GM12878 (cell line): Measurements from ENCODE around the gene FICD. TPM values are rescaled to one million over a fixed set of nuclear protein-coding genes. Genes with fewer than 3 reads are reported as not detected.

ENCODE experiments used
- ATAC-seq: fragments of 200-7000 bp; cut with Tn5 transposase; 3 replicates; pipeline ENCODE4 v1.9.1; 2020; ENCODE audit warnings: mild to moderate bottlenecking, moderate library complexity
- BruUV-seq: library from RNA; stranded (reverse); fragments of 400-500 nt; replicated peaks from 2 replicates; lab custom pipeline; 2021; lab: Mats Ljungman, UMichigan
- CTCF ChIA-PET: fragments of 300-600 bp; sonication (Branson Sonifier 250); formaldehyde crosslinking; extraction: SDS; loops from one replicate; lab custom pipeline; 2021; ENCODE audit warnings: inconsistent platforms; lab: Yijun Ruan, JAX
- POLR2A ChIA-PET: fragments of 350-600 bp; formaldehyde crosslinking; extraction: SDS; loops from one replicate; lab custom pipeline; 2021; ENCODE audit warnings: inconsistent platforms; lab: Charles Lee
- RAD21 ChIA-PET: fragments of 300-600 bp; sonication (Branson Sonifier 250); formaldehyde crosslinking; loops from one replicate; lab custom pipeline; 2023; ENCODE audit warnings: antibody characterized with exemption; ENCODE audit not compliant: unreplicated experiment; lab: Charles Lee
- SMC1A ChIA-PET: fragments of 300-600 bp; sonication (Branson Sonifier 250); formaldehyde crosslinking; loops from one replicate; lab custom pipeline; 2023; ENCODE audit not compliant: unreplicated experiment, uncharacterized antibody; lab: Charles Lee
- DNase-seq: peaks from one replicate; pipeline ENCODE4 v3.0.0-alpha.2; 2011; ENCODE audit warnings: low read depth, low spot score
- FAIRE-seq: peaks from 3 replicates; lab custom pipeline; 2011; peaks lifted over from hg19 to GRCh38; lab: Jason Lieb, UNC
- H2AFZ ChIP-seq: 2 replicates; pipeline ENCODE4 v1.6.0; 2011; ENCODE audit warnings: low read depth, low read length, control low read depth; ENCODE audit not compliant: control insufficient read depth
- H3K27ac ChIP-seq: 2 replicates; pipeline ENCODE4 v1.5.1; 2011; ENCODE audit warnings: control low read depth; ENCODE audit not compliant: control insufficient read depth, insufficient read depth
- H3K27me3 ChIP-seq, 2 experiments: replicated peaks in 1 of 2; 2 replicates each; pipeline versions ENCODE4 v1.6.0 to v1.6.1; 2011; ENCODE audit warnings: low read length in 1 of 2; ENCODE audit not compliant: control insufficient read depth in 2 of 2, insufficient read depth in 2 of 2
- H3K36me3 ChIP-seq, 2 experiments: 2 replicates each; pipeline ENCODE4 v1.5.1; 2011; ENCODE audit warnings: low read length in 1 of 2; ENCODE audit not compliant: control insufficient read depth in 2 of 2, insufficient read depth in 2 of 2
- H3K4me1 ChIP-seq: 2 replicates; pipeline ENCODE4 v1.6.1; 2011; ENCODE audit warnings: mild to moderate bottlenecking, low read length, moderate library complexity, mixed read lengths; ENCODE audit not compliant: control insufficient read depth, insufficient read depth
- H3K4me2 ChIP-seq: 2 replicates; pipeline ENCODE4 v1.6.0; 2011; ENCODE audit warnings: control low read depth; ENCODE audit not compliant: control insufficient read depth, insufficient read depth
- H3K4me3 ChIP-seq: fragments of 200-600 bp; sonication (generic); 2 replicates; pipeline ENCODE4 v1.5.1; 2016
- H3K79me2 ChIP-seq: 2 replicates; pipeline ENCODE4 v1.6.0; 2011; ENCODE audit warnings: low read length; ENCODE audit not compliant: control insufficient read depth, insufficient read depth
- H3K9ac ChIP-seq: 2 replicates; pipeline ENCODE4 v1.8.0; 2011; ENCODE audit warnings: low read length, control low read depth, mixed read lengths; ENCODE audit not compliant: control insufficient read depth, insufficient read depth
- H3K9me3 ChIP-seq: replicated peaks from 3 replicates; pipeline ENCODE4 v1.5.1; 2011; ENCODE audit warnings: mild to moderate bottlenecking, low read length; ENCODE audit not compliant: control insufficient read depth, insufficient read depth
- H4K20me1 ChIP-seq: 2 replicates; pipeline ENCODE4 v1.6.0; 2011; ENCODE audit not compliant: control insufficient read depth, insufficient read depth
- IRF4 ChIP-seq: IDR thresholded peaks from 2 replicates; pipeline ENCODE4 v1.6.1; 2011; ENCODE audit warnings: low read depth, low read length
- SMAD5 ChIP-seq: IDR thresholded peaks from 2 replicates; pipeline ENCODE4 v1.6.1; 2016; ENCODE audit warnings: antibody characterized with exemption, low read depth
- WGBS: methylation state at CpG from one replicate; pipeline ENCODE4 v1.1.6; 2016; ENCODE audit warnings: low lambda C conversion rate; ENCODE audit not compliant: insufficient replicate concordance, insufficient coverage; ENCODE audit errors: missing lambda C conversion rate; 5-methylcytosine and 5-hydroxymethylcytosine counted together
- in situ Hi-C: fragments of 300-500 bp; cut with MboI; formaldehyde crosslinking; loops from 9 replicates; pipeline ENCODE4 v1.14.3; 2018; ENCODE audit warnings: mixed read lengths
- intact Hi-C: fragments of 100-400 bp; cut with micrococcal nuclease; formaldehyde crosslinking; loops from one replicate; pipeline ENCODE4 v1.14.2; 2022; ENCODE audit not compliant: unreplicated experiment
- polyA plus RNA-seq, 11 experiments: library from polyadenylated mRNA; depleted of rRNA in 4 of 11; unstranded in 6 of 11; stranded (reverse) in 5 of 11; fragments of >200 nt; fragmentation: Nextera tagmentation in 4 of 11; fragmentation: Illumina TruSeq in 1 of 11; extraction: Ambion mirVana in 4 of 11; extraction: Trizol in 1 of 11; gene quantifications; 1 replicate in 1 of 11; 2 replicates in 10 of 11; pipeline versions ENCODE4 v1.2.1 to v1.2.3, GENCODE V29; 2011 to 2016; ENCODE audit warnings: inconsistent platforms in 2 of 11, missing spikeins in 2 of 11, low read depth in 1 of 11
- total RNA-seq, 4 experiments: library from RNA; depleted of rRNA in 3 of 4; stranded (reverse); fragments of >200 nt in 3 of 4; fragmentation: Illumina TruSeq in 1 of 4; extraction: Trizol in 1 of 4; gene quantifications; 2 replicates each; pipeline versions ENCODE4 v1.2.1 to v1.2.3, GENCODE V29; 2013 to 2021
- TF ChIP-seq, protein P1 (sequence below): fragments of 450-650 bp; IDR thresholded peaks from 2 replicates; pipeline ENCODE4 v1.6.1; 2017; ENCODE audit warnings: mild to moderate bottlenecking, moderate library complexity

The FICD gene
- total and polyA plus RNA-seq, 10 of the 15 experiments (the other 5 are each of a cell fraction or from before 2014, with no cell fraction given): 1.1 to 9.4 (median 4.3) TPM

DNA sequence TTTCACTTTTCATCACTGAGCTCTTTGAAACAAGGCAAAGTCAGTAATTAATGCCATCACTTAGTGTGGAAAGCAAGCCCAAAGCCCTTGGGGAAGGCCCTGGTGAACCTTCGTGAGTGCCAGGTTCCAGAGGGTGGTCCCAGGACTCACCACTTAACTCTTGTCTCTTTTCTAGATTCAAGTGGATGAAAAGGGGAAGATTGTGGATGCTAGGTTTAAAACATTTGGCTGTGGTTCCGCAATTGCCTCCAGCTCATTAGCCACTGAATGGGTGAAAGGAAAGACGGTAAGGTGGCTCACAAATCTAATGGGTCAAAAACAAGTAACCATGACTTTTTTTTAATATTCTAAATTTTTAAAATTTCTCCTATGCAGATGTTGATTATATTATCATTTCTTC is 50.1 kb downstream of the FICD start:
- Histone ChIP-seq H3K27me3 (no peaks in the 10 kb centered on the region), H3K4me2 (peak overlapping the region; percentile 92), H3K27ac (peak overlapping the region; percentile 100), H4K20me1 (no peaks in the 10 kb centered on the region), H3K9me3 (no peaks in the 10 kb centered on the region), H3K4me1 (peaks cover 57% of the 10 kb centered on the region), H3K9ac (peak overlapping the region; percentile 87; the same call in 1 of the 2 replicates), H2AFZ (no peak overlapping the region)
- ATAC-seq (no peak), DNase-seq (no peak), FAIRE-seq (no peak)
- SMC1A ChIA-PET: interaction anchor here (0.5 to 26.5 kb wide), 16 partner anchors 7 to 386 kb away, joined by 3 to 718 read pairs (median 8); partner anchors contain the start of gene SELPLG
- intact Hi-C loops: loop anchor here (1.0 kb wide), 1 partner anchor 289 kb away; no protein-coding TSS in a partner anchor
- POLR2A ChIA-PET: interaction anchor here (0.9 to 14.2 kb wide), 8 partner anchors 8 to 285 kb away, joined by 3 to 211 read pairs (median 12); partner anchors contain the start of gene SELPLG
- 97% methylated on average over 3 of the region's 3 CpGs for WGBS
- CTCF ChIA-PET: interaction anchor here (0.6 to 21.5 kb wide), 14 partner anchors 7 to 385 kb away, joined by 3 to 866 read pairs (median 7); partner anchors contain the start of gene SELPLG
- TF ChIP-seq, protein P1, sequence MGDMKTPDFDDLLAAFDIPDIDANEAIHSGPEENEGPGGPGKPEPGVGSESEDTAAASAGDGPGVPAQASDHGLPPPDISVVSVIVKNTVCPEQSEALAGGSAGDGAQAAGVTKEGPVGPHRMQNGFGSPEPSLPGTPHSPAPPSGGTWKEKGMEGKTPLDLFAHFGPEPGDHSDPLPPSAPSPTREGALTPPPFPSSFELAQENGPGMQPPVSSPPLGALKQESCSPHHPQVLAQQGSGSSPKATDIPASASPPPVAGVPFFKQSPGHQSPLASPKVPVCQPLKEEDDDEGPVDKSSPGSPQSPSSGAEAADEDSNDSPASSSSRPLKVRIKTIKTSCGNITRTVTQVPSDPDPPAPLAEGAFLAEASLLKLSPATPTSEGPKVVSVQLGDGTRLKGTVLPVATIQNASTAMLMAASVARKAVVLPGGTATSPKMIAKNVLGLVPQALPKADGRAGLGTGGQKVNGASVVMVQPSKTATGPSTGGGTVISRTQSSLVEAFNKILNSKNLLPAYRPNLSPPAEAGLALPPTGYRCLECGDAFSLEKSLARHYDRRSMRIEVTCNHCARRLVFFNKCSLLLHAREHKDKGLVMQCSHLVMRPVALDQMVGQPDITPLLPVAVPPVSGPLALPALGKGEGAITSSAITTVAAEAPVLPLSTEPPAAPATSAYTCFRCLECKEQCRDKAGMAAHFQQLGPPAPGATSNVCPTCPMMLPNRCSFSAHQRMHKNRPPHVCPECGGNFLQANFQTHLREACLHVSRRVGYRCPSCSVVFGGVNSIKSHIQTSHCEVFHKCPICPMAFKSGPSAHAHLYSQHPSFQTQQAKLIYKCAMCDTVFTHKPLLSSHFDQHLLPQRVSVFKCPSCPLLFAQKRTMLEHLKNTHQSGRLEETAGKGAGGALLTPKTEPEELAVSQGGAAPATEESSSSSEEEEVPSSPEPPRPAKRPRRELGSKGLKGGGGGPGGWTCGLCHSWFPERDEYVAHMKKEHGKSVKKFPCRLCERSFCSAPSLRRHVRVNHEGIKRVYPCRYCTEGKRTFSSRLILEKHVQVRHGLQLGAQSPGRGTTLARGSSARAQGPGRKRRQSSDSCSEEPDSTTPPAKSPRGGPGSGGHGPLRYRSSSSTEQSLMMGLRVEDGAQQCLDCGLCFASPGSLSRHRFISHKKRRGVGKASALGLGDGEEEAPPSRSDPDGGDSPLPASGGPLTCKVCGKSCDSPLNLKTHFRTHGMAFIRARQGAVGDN: peak; percentile 42; the same call in 1 of the 2 replicates
- no peak for TF ChIP-seq SMAD5
- no peak for TF ChIP-seq IRF4
- TF ChIP-seq, all 136 proteins: peak for 1
- RAD21 ChIA-PET: interaction anchor here (0.7 to 23.0 kb wide), 16 partner anchors 9 to 528 kb away, joined by 3 to 633 read pairs (median 6); partner anchors contain the start of genes ALKBH2 and SELPLG
- H3K79me2 ChIP-seq: peaks cover 59% of the 10 kb centered on the region
- no peak overlapping the region for H3K4me3 ChIP-seq
- BruUV-seq: no TSS peak
- in situ Hi-C loops: loop anchor here (5.0 kb wide), 4 partner anchors 52 to 527 kb away; partner anchors contain the start of gene ALKBH2
- H3K36me3 ChIP-seq: peaks cover 6 to 24% of the 10 kb centered on the region in 2 experiments
